GM12865 (cell line): ENCODE measurements around the gene CNOT10.

Experiments used
- DNase-seq: peaks from one replicate; pipeline ENCODE4 v3.0.0; 2010; ENCODE audit warnings: low read depth
- H3K4me3 ChIP-seq: 2 replicates; pipeline ENCODE4 v1.5.1; 2011; ENCODE audit warnings: mild to moderate bottlenecking, low read depth, low read length, control low read depth
- TF ChIP-seq, protein P1 (sequence below): IDR thresholded peaks from 2 replicates; pipeline ENCODE4 v1.5.1; 2011; ENCODE audit warnings: low read length, control low read depth, low read depth, inconsistent platforms; ENCODE audit not compliant: insufficient read depth; ENCODE audit errors: missing control alignments

The CNOT10 gene, protein sequence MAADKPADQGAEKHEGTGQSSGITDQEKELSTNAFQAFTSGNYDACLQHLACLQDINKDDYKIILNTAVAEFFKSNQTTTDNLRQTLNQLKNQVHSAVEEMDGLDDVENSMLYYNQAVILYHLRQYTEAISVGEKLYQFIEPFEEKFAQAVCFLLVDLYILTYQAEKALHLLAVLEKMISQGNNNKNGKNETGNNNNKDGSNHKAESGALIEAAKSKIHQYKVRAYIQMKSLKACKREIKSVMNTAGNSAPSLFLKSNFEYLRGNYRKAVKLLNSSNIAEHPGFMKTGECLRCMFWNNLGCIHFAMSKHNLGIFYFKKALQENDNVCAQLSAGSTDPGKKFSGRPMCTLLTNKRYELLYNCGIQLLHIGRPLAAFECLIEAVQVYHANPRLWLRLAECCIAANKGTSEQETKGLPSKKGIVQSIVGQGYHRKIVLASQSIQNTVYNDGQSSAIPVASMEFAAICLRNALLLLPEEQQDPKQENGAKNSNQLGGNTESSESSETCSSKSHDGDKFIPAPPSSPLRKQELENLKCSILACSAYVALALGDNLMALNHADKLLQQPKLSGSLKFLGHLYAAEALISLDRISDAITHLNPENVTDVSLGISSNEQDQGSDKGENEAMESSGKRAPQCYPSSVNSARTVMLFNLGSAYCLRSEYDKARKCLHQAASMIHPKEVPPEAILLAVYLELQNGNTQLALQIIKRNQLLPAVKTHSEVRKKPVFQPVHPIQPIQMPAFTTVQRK

DNA sequence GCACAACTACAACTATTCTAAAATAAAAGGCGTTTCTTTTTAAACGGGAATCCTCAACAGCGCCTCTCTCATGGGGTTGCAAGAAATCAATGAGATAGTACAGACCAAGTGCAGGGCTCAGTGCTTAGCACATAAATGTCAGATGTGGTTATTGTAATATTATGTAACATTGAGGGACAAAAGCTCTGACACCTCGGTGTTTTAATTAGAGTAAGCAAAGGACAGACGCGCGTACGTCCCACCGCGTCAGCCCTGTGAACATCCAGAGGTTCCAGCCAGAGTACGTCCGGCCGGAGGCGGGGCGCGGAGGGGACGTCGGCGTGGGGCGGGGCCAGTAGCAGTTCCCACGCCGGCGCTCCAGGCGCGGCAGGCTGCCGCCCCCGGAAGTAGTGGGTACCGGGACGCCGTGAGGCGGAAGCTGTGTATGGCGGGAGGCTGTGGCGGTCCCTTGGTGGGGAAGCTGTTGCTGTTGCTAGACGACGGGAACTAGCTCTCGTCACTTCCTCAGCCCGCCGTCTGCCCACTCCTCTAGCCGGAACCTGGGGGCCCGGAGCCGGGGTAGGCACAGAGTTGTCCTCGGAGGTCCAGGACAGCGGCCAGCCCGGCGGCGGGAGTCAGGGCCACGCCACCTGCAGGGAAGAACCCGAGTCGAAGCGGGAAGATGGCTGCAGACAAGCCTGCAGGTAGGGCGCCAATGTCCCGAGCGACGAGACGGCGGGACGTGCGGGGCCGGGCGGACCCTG, at the start of gene CNOT10:
TSS of gene CNOT10 (plus strand) at position 389 of the 743 bp plus-strand sequence. CDS start at position 662, 273 bp downstream.
- DNase-seq: peak; percentile 97
- TF ChIP-seq, protein P1, sequence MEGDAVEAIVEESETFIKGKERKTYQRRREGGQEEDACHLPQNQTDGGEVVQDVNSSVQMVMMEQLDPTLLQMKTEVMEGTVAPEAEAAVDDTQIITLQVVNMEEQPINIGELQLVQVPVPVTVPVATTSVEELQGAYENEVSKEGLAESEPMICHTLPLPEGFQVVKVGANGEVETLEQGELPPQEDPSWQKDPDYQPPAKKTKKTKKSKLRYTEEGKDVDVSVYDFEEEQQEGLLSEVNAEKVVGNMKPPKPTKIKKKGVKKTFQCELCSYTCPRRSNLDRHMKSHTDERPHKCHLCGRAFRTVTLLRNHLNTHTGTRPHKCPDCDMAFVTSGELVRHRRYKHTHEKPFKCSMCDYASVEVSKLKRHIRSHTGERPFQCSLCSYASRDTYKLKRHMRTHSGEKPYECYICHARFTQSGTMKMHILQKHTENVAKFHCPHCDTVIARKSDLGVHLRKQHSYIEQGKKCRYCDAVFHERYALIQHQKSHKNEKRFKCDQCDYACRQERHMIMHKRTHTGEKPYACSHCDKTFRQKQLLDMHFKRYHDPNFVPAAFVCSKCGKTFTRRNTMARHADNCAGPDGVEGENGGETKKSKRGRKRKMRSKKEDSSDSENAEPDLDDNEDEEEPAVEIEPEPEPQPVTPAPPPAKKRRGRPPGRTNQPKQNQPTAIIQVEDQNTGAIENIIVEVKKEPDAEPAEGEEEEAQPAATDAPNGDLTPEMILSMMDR: no peak
- peak within 1 kb of the TSS; percentile 87 for H3K4me3 ChIP-seq

DNA sequence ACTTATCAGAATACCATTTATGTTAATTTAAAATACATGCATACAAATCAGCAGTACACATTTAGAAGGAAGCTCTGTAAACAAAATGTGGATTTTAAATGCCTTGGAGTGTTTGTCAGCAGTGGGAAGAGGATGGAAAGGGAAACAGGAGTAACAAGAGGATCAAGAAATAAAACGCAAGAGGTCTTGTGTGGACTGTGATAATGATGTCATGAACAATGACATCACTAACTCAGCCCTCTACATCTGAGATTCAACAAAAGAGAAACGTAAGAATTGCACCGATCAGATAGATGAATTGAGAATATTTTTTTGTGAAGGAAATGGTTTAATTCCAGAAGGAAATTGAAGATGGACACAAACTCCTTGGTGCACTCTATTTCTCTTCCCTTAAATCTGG, 44.0 kb upstream of the CNOT10 start:
- DNase-seq: no peak
- no peak overlapping the region for H3K4me3 ChIP-seq
- TF ChIP-seq, protein P1: no peak

DNA sequence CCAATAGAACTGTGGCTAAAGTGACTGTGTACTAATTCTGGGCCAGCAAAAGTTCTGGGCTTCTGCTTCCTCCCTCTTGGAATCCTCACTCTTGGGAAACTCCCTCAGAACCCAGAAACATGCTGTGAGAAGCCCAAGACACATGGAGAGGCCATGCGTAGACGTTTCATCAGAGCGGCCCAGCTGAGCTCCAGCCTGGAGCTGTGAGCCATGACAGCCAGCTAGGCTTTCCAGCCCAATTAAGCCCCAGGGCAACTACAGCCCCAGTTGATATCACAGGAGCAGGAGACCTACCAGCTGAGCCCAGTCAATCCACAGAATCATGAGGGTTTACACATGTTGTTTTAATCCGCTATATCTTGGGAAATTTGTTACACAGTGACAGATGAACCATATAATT, 43.6 kb upstream of the CNOT10 start:
- no peak for DNase-seq
- TF ChIP-seq, protein P1: no peak
- H3K4me3 ChIP-seq: no peak overlapping the region

DNA sequence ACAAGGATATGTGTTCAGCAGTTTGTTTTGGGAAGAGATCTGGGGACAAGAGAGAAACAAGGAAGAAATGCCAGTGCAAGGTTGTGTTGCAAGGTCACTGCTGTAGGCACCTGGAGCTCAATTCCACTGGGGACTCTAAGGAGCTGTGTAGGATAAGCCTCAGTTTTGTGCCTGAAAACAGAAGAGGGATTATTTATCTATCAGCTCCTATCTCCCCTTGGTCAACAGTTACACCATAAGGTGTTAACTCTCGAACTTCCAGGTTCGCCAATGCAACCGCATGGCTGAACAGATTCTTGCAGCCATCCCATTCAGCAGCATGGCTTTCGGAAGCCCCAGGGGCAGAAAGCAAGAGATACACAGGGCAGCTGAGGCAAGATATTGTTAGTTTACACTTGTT, 41.6 kb upstream of the CNOT10 start:
- TF ChIP-seq, protein P1: no peak
- DNase-seq: no peak
- no peak overlapping the region for H3K4me3 ChIP-seq

DNA sequence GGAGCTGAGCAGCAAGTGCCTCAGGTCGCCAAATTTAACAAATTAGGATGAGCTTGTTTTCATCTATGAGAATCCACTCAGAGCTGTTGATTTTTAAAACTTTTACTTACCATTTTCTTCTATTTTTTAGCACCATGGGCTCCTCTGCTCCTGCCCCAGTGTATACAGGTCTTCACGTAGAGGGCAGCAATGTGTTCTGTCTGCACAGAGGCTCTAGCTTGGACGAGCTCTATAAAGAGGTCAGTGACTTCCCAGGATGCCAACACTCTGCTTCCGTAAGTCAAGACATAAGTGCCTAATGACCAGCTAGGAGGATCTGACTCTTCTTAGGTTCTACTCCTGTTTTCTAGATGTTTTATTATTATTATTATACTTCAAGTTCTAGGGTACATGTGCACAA, 41.2 kb upstream of the CNOT10 start:
- DNase-seq: no peak

DNA sequence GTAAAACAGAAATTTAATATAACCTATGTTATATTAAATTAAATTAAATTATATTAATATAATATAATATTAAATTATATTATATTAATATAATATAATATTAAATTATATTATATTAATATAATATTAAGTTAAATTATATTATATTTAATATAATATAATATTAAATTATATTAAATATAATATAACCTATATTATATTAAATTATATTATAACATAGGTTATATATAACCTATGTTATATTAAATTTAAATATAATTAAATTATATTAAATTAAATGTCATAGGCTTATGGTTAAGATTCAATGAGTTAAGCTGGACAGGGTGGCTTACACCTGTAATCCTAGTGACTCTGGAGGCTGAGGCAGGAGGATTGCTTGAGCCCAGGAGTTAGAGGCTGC, 40.6 kb upstream of the CNOT10 start:
- H3K4me3 ChIP-seq: no peak overlapping the region
- TF ChIP-seq, protein P1: no peak
- DNase-seq: no peak

More for the DNA sequence above, 41.2 kb upstream of the CNOT10 start:
- no peak overlapping the region for H3K4me3 ChIP-seq
- TF ChIP-seq, protein P1: no peak
